HCT116 (cell line): ENCODE results near the gene HPS5. TPM values are rescaled to one million over a fixed set of nuclear protein-coding genes. Genes with fewer than 3 reads are reported as not detected.

ENCODE experiments used
- ATAC-seq: fragments of 200-7000 bp; cut with Tn5 transposase; 2 replicates; pipeline ENCODE4 v1.9.1; 2020; ENCODE audit warnings: mild to moderate bottlenecking, moderate library complexity
- BruUV-seq: library from RNA; stranded (reverse); fragments of 400-500 nt; replicated peaks from 2 replicates; lab custom pipeline; 2021; lab: Mats Ljungman, UMichigan
- CTCF ChIA-PET: fragments of 300-600 bp; sonication (Branson Sonifier 250); formaldehyde crosslinking; loops from one replicate; lab custom pipeline; 2021; ENCODE audit warnings: antibody characterized with exemption; lab: Charles Lee
- POLR2A ChIA-PET: fragments of 300-600, 350-600 bp; sonication (Branson Sonifier 250); formaldehyde crosslinking; loops from one replicate; lab custom pipeline; 2021; ENCODE audit warnings: antibody characterized with exemption; lab: Charles Lee
- RAD21 ChIA-PET, 2 experiments: fragments of 300-600 bp; sonication (Branson Sonifier 250); formaldehyde crosslinking; loops; one replicate each; lab custom pipeline; 2023; ENCODE audit warnings: low total read pairs in 2 of 2; ENCODE audit not compliant: uncharacterized antibody in 2 of 2, unreplicated experiment in 2 of 2, low non-redundant PET in 1 of 2; lab: Charles Lee
- DNase-seq: peaks from one replicate; pipeline ENCODE4 v3.0.0-alpha.2; 2010; ENCODE audit warnings: low read depth, low spot score
- H2AFZ ChIP-seq: fragments of 200-600 bp; shearing (Covaris generic), sonication (generic); 2 replicates; pipeline ENCODE4 v1.6.1; 2017; ENCODE audit warnings: low read depth, mixed run types, mixed read lengths, antibody characterized with exemption, low read length; ENCODE audit not compliant: poor library complexity, severe bottlenecking
- H3K27ac ChIP-seq: 2 replicates; pipeline ENCODE4 v1.5.1; 2012; ENCODE audit warnings: low read depth, low read length
- H3K27me3 ChIP-seq: fragments of 200-600 bp; sonication (generic); 2 replicates; pipeline ENCODE4 v1.6.1; 2016; ENCODE audit warnings: mixed run types, low read length, mixed read lengths; ENCODE audit not compliant: insufficient read depth
- H3K36me3 ChIP-seq, 2 experiments: fragments of 200-500 bp in 1 of 2; fragments of 200-600 bp in 1 of 2; sonication (Bioruptor generic) in 1 of 2; sonication (generic) in 1 of 2; 2 replicates each; pipeline versions ENCODE4 v1.5.1 to v1.6.1; 2014 to 2016; ENCODE audit warnings: low read length in 2 of 2, inconsistent platforms in 1 of 2, mixed read lengths in 1 of 2, mixed run types in 1 of 2; ENCODE audit not compliant: insufficient read depth in 2 of 2, control insufficient read depth in 1 of 2
- H3K4me1 ChIP-seq, 2 experiments: fragments of 200-600 bp in 1 of 2; sonication (generic) in 1 of 2; 2 replicates each; pipeline versions ENCODE4 v1.5.1 to v1.6.1; 2012 to 2017; ENCODE audit warnings: low read length in 2 of 2, inconsistent platforms in 1 of 2, mild to moderate bottlenecking in 1 of 2, mixed read lengths in 1 of 2, mixed run types in 1 of 2, moderate library complexity in 1 of 2; ENCODE audit not compliant: insufficient read depth in 2 of 2, control insufficient read depth in 1 of 2
- H3K4me2 ChIP-seq: fragments of 200-600 bp; sonication (generic); 2 replicates; pipeline ENCODE4 v1.6.1; 2017; ENCODE audit warnings: mixed run types, low read length, mixed read lengths
- H3K4me3 ChIP-seq, 2 experiments: fragments of 200-600 bp in 1 of 2; sonication (generic) in 1 of 2; replicated peaks in 1 of 2; 2 replicates each; pipeline ENCODE4 v1.5.1; 2011 to 2016; ENCODE audit warnings: low read length in 2 of 2, control low read depth in 1 of 2, low read depth in 1 of 2, mild to moderate bottlenecking in 1 of 2, mixed read lengths in 1 of 2, mixed run types in 1 of 2
- H3K79me2 ChIP-seq: fragments of 200-600 bp; sonication (generic); 2 replicates; pipeline ENCODE4 v1.6.1; 2017; ENCODE audit warnings: mild to moderate bottlenecking, mixed run types, low read length, moderate library complexity, mixed read lengths; ENCODE audit not compliant: insufficient read depth
- H3K9ac ChIP-seq: fragments of 200-600 bp; sonication (generic); 2 replicates; pipeline ENCODE4 v1.6.1; 2016; ENCODE audit warnings: low read length, mixed read lengths
- H3K9me2 ChIP-seq: fragments of 200-600 bp; sonication (generic), shearing (Covaris generic); 2 replicates; pipeline ENCODE4 v1.6.1; 2017; ENCODE audit warnings: mixed run types, mild to moderate bottlenecking, moderate library complexity; ENCODE audit not compliant: insufficient read depth
- H3K9me3 ChIP-seq, 2 experiments: fragments of 200-500 bp in 1 of 2; fragments of 200-600 bp in 1 of 2; sonication (Bioruptor generic) in 1 of 2; sonication (generic) in 1 of 2; 2 replicates each; pipeline ENCODE4 v1.6.1; 2014 to 2017; ENCODE audit warnings: low read length in 2 of 2, mixed read lengths in 2 of 2, inconsistent platforms in 1 of 2, low read depth in 1 of 2, mild to moderate bottlenecking in 1 of 2, mixed run types in 1 of 2, moderate library complexity in 1 of 2; ENCODE audit not compliant: control insufficient read depth in 1 of 2, insufficient read depth in 1 of 2
- H4K20me1 ChIP-seq: fragments of 200-600 bp; sonication (generic), shearing (Covaris generic); 2 replicates; pipeline ENCODE4 v1.6.1; 2017; ENCODE audit warnings: mixed run types, mild to moderate bottlenecking, moderate library complexity; ENCODE audit not compliant: insufficient read depth
- ELF1 ChIP-seq: IDR thresholded peaks from 2 replicates; pipeline ENCODE4 v1.6.1; 2012; ENCODE audit warnings: low read depth, borderline replicate concordance
- RAD21 ChIP-seq: IDR thresholded peaks from 2 replicates; pipeline ENCODE4 v1.6.1; 2012; ENCODE audit warnings: low read depth, mild to moderate bottlenecking
- intact Hi-C: fragments of 100-400 bp; cut with micrococcal nuclease; formaldehyde crosslinking; loops from 2 replicates; pipeline ENCODE4 v1.10.0; 2022
- total RNA-seq: library from RNA; stranded (reverse); gene quantifications from one replicate; pipeline ENCODE4 v1.2.1, GENCODE V29; 2021; ENCODE audit not compliant: unreplicated experiment
- TF ChIP-seq, protein P1 (sequence below): IDR thresholded peaks from 2 replicates; pipeline ENCODE4 v1.6.1; 2012
- TF ChIP-seq, protein P2 (sequence below): IDR thresholded peaks from 2 replicates; pipeline ENCODE4 v1.6.1; 2011; ENCODE audit warnings: mild to moderate bottlenecking, low read length, moderate library complexity; ENCODE audit not compliant: insufficient replicate concordance; ENCODE audit errors: extremely low read depth

The HPS5 gene
- total RNA-seq, 1 experiment from 2014 or later = 19.6 TPM

DNA sequence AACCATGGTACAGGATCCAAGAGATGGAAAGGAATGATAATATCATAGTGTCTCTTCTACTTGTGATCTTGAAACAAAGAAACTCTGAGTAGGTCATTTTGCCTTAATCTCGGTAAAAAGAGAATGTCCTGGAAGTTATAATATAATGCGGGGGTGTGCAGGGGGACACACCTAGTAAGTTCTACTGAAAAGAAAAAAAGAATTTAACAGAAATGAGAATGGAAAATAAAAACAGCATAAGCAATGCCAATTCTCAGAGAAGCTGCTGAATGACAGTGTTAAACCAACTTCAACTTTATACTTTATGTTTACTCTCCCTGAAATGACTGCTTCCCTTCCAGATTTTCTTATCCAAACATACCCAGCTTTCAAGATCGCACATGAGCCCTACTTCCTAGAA, 2.0 kb downstream of the HPS5 start:
- no peak for ATAC-seq
- Histone ChIP-seq H3K9ac (no peak overlapping the region), H3K9me3 (no peaks in the 10 kb centered on the region), H4K20me1 (no peaks in the 10 kb centered on the region), H3K36me3 (no peaks in the 10 kb centered on the region), H3K79me2 (peaks cover 86% of the 10 kb centered on the region), H3K27ac (no peak overlapping the region), H3K9me2 (no peaks in the 10 kb centered on the region), H2AFZ (no peak overlapping the region), H3K4me2 (no peak overlapping the region), H3K27me3 (no peaks in the 10 kb centered on the region), H3K4me3 (no peak overlapping the region), H3K4me1 (peaks cover 9 to 21% of the 10 kb centered on the region in 2 experiments; a peak in 3 of 4 replicates)
- POLR2A ChIA-PET = interaction anchor here (3.8 kb wide), 1 partner anchor 76 kb away, joined by 12 read pairs; no protein-coding TSS in a partner anchor
- DNase-seq = no peak
- no TSS peak for BruUV-seq
- TF ChIP-seq RAD21 = no peak
- TF ChIP-seq, protein P1, sequence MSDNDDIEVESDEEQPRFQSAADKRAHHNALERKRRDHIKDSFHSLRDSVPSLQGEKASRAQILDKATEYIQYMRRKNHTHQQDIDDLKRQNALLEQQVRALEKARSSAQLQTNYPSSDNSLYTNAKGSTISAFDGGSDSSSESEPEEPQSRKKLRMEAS = no peak
- no peak for TF ChIP-seq ELF1
- RAD21 ChIA-PET = no interaction called here
- CTCF ChIA-PET = no interaction called here
- intact Hi-C loops = loop anchor here (10.0 kb wide), 1 partner anchor 205 kb away; the partner anchor contains the start of gene TSG101

DNA sequence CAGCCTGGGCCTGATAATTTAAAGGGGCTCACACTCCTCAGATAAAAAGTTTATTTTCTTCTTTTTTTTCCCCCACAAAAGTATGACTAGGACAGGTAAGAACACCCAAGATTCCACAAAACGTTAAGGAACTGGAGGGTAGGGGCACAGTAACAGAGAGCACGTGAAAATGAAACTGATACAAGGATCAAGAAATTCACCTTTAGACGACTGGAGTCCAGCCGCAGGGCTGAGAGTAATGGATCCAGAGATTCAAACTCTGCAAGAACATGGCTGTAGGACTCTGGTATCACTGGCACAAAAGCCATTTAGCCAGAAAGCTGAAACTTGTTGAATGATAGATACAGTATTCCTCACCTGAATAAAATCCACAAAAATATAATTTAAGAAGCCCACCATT, 4.4 kb downstream of the HPS5 start:
- ATAC-seq (no peak), DNase-seq (no peak)
- H3K4me2 ChIP-seq = no peak overlapping the region
- POLR2A ChIA-PET = no interaction called here
- no peaks in the 10 kb centered on the region for H3K9me2 ChIP-seq
- no peak overlapping the region for H2AFZ ChIP-seq
- H3K9me3 ChIP-seq = no peaks in the 10 kb centered on the region
- H3K79me2 ChIP-seq = peaks cover 76% of the 10 kb centered on the region
- RAD21 ChIA-PET = no interaction called here
- H3K27me3 ChIP-seq = no peaks in the 10 kb centered on the region
- no peak overlapping the region for H3K9ac ChIP-seq
- H3K4me3 ChIP-seq = no peak overlapping the region
- no TSS peak for BruUV-seq
- intact Hi-C loops = no loop called here
- peaks cover 3 to 18% of the 10 kb centered on the region in 2 experiments; a peak in 3 of 4 replicates for H3K4me1 ChIP-seq
- H3K27ac ChIP-seq = no peak overlapping the region
- TF ChIP-seq, protein P2, sequence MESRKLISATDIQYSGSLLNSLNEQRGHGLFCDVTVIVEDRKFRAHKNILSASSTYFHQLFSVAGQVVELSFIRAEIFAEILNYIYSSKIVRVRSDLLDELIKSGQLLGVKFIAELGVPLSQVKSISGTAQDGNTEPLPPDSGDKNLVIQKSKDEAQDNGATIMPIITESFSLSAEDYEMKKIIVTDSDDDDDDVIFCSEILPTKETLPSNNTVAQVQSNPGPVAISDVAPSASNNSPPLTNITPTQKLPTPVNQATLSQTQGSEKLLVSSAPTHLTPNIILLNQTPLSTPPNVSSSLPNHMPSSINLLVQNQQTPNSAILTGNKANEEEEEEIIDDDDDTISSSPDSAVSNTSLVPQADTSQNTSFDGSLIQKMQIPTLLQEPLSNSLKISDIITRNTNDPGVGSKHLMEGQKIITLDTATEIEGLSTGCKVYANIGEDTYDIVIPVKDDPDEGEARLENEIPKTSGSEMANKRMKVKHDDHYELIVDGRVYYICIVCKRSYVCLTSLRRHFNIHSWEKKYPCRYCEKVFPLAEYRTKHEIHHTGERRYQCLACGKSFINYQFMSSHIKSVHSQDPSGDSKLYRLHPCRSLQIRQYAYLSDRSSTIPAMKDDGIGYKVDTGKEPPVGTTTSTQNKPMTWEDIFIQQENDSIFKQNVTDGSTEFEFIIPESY = no peak
- CTCF ChIA-PET = no interaction called here
- no peaks in the 10 kb centered on the region for H4K20me1 ChIP-seq
- no peaks in the 10 kb centered on the region for H3K36me3 ChIP-seq
